BLaER1 treated with 17β-estradiol and CSF1 and Interleukin-3, amounts not matched to agents 10 nM and 100 nM (cell line): ENCODE measurements around the gene SUFU.

ENCODE experiments used
- H3K27ac ChIP-seq, 11 experiments: shearing (Covaris generic); formaldehyde crosslinking; 2 replicates each; pipeline ENCODE4 v1.8.1; 2022
- H3K27me3 ChIP-seq, 11 experiments: shearing (Covaris generic); formaldehyde crosslinking; 2 replicates each; pipeline ENCODE4 v1.8.1; 2022
- H3K36me3 ChIP-seq, 11 experiments: shearing (Covaris generic); formaldehyde crosslinking; 2 replicates each; pipeline ENCODE4 v1.8.1; 2022
- H3K4me1 ChIP-seq, 10 experiments: shearing (Covaris generic); formaldehyde crosslinking; 2 replicates each; pipeline ENCODE4 v1.8.1; 2022
- H3K4me2 ChIP-seq, 11 experiments: shearing (Covaris generic); formaldehyde crosslinking; 2 replicates each; pipeline ENCODE4 v1.8.1; 2022
- H3K4me3 ChIP-seq, 10 experiments: shearing (Covaris generic); formaldehyde crosslinking; 2 replicates each; pipeline ENCODE4 v1.8.1; 2022
- H3K9ac ChIP-seq, 11 experiments: shearing (Covaris generic); formaldehyde crosslinking; 2 replicates each; pipeline ENCODE4 v1.8.1; 2022
- H3K9me3 ChIP-seq, 11 experiments: shearing (Covaris generic); formaldehyde crosslinking; replicated peaks in 1 of 11; 2 replicates each; pipeline ENCODE4 v1.8.1; 2022
- H4K20me1 ChIP-seq, 11 experiments: shearing (Covaris generic); formaldehyde crosslinking; 2 replicates each; pipeline ENCODE4 v1.8.1; 2022
- Cebpa-rat ChIP-seq, 11 experiments: shearing (Covaris generic); IDR thresholded peaks; 2 replicates each; pipeline ENCODE4 v1.8.1; 2022

Gene SUFU

DNA sequence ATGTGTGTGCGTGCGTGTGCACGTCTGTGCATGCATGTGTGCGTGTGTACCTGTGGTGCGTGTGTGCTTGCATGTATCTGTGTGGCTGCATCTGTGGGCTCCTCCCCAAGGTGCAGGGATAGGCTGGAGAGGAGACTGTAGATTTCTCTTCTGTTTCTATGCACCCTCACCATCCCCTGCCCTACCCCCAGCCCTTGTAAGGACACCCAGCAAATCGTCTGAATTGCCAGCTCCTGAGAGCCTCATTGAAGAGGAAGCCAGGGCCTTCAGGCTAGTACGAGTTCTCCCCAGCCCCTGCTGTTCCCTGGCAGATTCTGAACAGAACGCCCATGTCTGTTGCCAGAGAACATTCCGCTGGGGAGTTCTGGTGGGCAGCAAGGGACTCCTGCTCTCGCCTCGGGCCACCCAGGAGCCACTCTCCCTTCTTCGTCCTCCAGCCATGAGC is 123.5 kb downstream of the SUFU start:
- Histone ChIP-seq H3K9ac (peak overlapping the region in 6 of 11 experiments; percentile 4 to 47 (median 11); a peak in 4 of 22 replicates), H3K4me1 (peaks cover 79 to 96% (median 90%) of the 10 kb centered on the region in 10 experiments), H3K9me3 (peaks cover 0 to 15% (median 3%) of the 10 kb centered on the region in 11 experiments; a peak in 6 of 22 replicates), H3K4me3 (no peak overlapping the region), H3K27me3 (no peaks in the 10 kb centered on the region), H3K27ac (peak overlapping the region in 6 of 11 experiments; percentile 0 to 56 (median 42); a peak in 7 of 22 replicates), H4K20me1 (no peaks in the 10 kb centered on the region; a peak in 1 of 22 replicates), H3K36me3 (peaks cover 0 to 36% (median 17%) of the 10 kb centered on the region in 11 experiments; a peak in 12 of 22 replicates), H3K4me2 (peak overlapping the region; percentile 72 to 88 (median 81); a peak in 18 of 22 replicates)
- no peak for TF ChIP-seq Cebpa-rat (IDR thresholded peaks at IDR 0.05)

DNA sequence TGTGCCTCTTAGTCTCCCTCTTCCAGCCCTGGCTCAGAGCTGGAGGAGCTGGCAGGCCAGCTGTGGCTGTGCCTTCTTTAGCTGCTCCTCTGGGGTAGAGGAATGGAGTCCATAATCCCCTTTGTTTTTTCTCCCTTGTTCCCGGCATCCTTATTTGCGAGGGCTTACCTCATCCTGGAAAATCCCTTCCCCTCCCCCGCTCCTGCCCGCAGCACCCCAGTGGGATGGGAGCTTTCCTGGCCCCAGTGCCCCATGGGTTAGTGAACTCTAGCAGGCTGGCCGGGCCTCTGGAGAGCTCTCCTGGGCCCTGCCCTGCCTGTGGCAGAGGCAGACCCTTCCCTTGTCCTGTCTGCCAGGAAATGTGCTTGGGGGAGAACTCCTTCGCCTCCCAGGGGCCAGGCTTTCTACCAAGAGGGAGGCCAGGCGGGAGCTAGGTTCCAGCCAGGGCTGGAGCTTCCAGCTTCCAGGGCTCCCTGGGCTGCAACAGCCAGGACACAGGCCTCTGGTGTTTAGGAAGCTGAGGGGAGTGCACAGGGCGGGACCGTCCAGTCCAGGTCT is 124.0 kb downstream of the SUFU start:
- peaks cover 0 to 36% (median 17%) of the 10 kb centered on the region in 11 experiments; a peak in 12 of 22 replicates for H3K36me3 ChIP-seq
- H3K4me1 ChIP-seq, result peaks cover 84 to 96% (median 90%) of the 10 kb centered on the region in 10 experiments
- TF ChIP-seq Cebpa-rat (IDR thresholded peaks at IDR 0.05), result no peak
- H3K9ac ChIP-seq, result peak overlapping the region in 9 of 11 experiments; percentile 4 to 47 (median 12); a peak in 7 of 22 replicates
- no peak overlapping the region for H3K4me3 ChIP-seq
- H3K4me2 ChIP-seq, result peak overlapping the region; percentile 72 to 88 (median 81); a peak in 20 of 22 replicates
- peak overlapping the region in 9 of 11 experiments; percentile 11 to 56 (median 38); a peak in 13 of 22 replicates for H3K27ac ChIP-seq
- H3K9me3 ChIP-seq, result peaks cover 0 to 15% (median 3%) of the 10 kb centered on the region in 11 experiments; a peak in 6 of 22 replicates
- no peaks in the 10 kb centered on the region for H3K27me3 ChIP-seq
- peaks cover 0 to 1% (median 0%) of the 10 kb centered on the region in 11 experiments; a peak in 2 of 22 replicates for H4K20me1 ChIP-seq

GRCh38 chr10:102628451-102628911 is 124.7 kb downstream of the SUFU start:
- TF ChIP-seq Cebpa-rat (IDR thresholded peaks at IDR 0.05), result no peak
- Histone ChIP-seq H3K4me1 (peaks cover 89 to 97% (median 93%) of the 10 kb centered on the region in 10 experiments), H3K4me2 (peak overlapping the region; percentile 72 to 88 (median 81); a peak in 21 of 22 replicates), H3K9ac (peak overlapping the region in 7 of 11 experiments; percentile 4 to 47 (median 32); a peak in 6 of 22 replicates), H3K36me3 (peaks cover 0 to 32% (median 17%) of the 10 kb centered on the region in 11 experiments; a peak in 12 of 22 replicates), H4K20me1 (peaks cover 0 to 5% (median 0%) of the 10 kb centered on the region in 11 experiments; a peak in 2 of 22 replicates), H3K27me3 (no peaks in the 10 kb centered on the region), H3K27ac (peak overlapping the region in 8 of 11 experiments; percentile 6 to 56 (median 30); a peak in 11 of 22 replicates), H3K4me3 (no peak overlapping the region), H3K9me3 (peaks cover 0 to 9% (median 3%) of the 10 kb centered on the region in 11 experiments; a peak in 6 of 22 replicates)

DNA sequence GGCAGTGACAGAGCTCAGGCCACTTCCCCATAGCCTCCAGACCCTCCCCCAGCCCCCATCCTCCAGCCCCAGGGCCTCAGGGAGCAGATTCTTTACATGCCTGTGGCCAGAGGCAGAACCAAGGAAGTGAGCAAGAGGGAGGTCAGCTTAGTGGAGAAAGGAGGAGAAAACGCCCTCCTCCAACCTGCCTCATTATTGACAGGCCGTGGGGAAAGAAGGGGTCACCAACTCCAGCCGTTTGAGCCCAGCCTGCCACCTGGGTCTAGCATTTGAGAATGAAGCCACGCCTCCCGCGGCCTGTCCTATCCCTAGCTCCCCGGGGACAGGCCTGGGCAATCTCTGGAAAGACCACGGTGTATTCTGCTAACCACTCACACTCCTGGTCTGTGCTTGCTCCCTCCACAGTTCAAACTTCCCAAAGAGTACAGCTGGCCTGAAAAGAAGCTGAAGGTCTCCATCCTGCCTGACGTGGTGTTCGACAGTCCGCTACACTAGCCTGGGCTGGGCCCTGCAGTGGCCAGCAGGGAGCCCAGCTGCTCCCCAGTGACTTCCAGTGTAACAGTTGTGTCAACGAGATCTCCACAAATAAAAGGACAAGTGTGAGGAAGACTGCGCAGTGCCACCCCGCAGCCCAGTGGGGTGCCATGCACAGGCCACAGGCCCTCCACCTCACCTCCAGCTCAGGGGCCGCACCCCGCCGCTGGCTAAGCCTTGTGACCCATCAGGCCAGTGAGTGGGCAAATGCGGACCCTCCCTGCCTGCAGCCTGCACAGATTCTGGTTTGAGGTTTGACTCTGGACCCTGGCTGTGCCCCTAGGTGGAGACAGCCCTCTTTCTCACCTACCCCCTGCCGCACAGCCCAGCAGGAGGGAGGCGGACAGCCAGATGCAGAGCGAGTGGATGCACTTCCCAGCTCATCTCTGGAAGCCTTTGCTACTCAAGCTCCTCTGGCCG is 126.2 kb downstream of the SUFU start:
- H3K27me3 ChIP-seq, result no peaks in the 10 kb centered on the region
- no peaks in the 10 kb centered on the region for H3K9me3 ChIP-seq
- TF ChIP-seq Cebpa-rat (IDR thresholded peaks at IDR 0.05), result no peak
- peaks cover 95 to 100% (median 100%) of the 10 kb centered on the region in 10 experiments for H3K4me1 ChIP-seq
- H3K27ac ChIP-seq, result peak overlapping the region in 10 of 11 experiments; percentile 13 to 66 (median 38); a peak in 17 of 22 replicates
- no peak overlapping the region for H3K4me3 ChIP-seq
- peak overlapping the region; percentile 72 to 88 (median 81) for H3K4me2 ChIP-seq
- H3K9ac ChIP-seq, result peak overlapping the region in 8 of 11 experiments; percentile 1 to 50 (median 32); a peak in 10 of 22 replicates
- H3K36me3 ChIP-seq, result peaks cover 0 to 28% (median 16%) of the 10 kb centered on the region in 11 experiments; a peak in 12 of 22 replicates
- peaks cover 0 to 5% (median 0%) of the 10 kb centered on the region in 11 experiments; a peak in 2 of 22 replicates for H4K20me1 ChIP-seq

- H3K27me3 ChIP-seq, result no peaks in the 10 kb centered on the region
- peaks cover 95 to 100% (median 100%) of the 10 kb centered on the region in 10 experiments for H3K4me1 ChIP-seq
- peaks cover 0 to 5% (median 0%) of the 10 kb centered on the region in 11 experiments; a peak in 2 of 22 replicates for H4K20me1 ChIP-seq
- peak overlapping the region in 7 of 11 experiments; percentile 77 to 89 (median 86); a peak in 10 of 22 replicates for H3K4me2 ChIP-seq
- peaks cover 0 to 28% (median 16%) of the 10 kb centered on the region in 11 experiments; a peak in 12 of 22 replicates for H3K36me3 ChIP-seq
- no peak overlapping the region for H3K4me3 ChIP-seq
- no peak overlapping the region; a peak in 1 of 22 replicates for H3K9ac ChIP-seq
- H3K27ac ChIP-seq, result peak overlapping the region in 4 of 11 experiments; percentile 13 to 34 (median 18); a peak in 1 of 22 replicates
- no peak for TF ChIP-seq Cebpa-rat (IDR thresholded peaks at IDR 0.05)
- H3K9me3 ChIP-seq, result no peaks in the 10 kb centered on the region
These were observed 126.9 kb downstream of the SUFU start for GRCh38 chr10:102630663-102631062.

- Histone ChIP-seq H3K9ac (peak overlapping the region in 3 of 11 experiments; percentile 56 to 65 (median 62); a peak in 6 of 22 replicates), H3K36me3 (peaks cover 0 to 28% (median 16%) of the 10 kb centered on the region in 11 experiments; a peak in 12 of 22 replicates), H3K9me3 (no peaks in the 10 kb centered on the region), H3K4me3 (peak overlapping the region in 1 of 10 experiments; percentile 51; a peak in 2 of 20 replicates), H3K27ac (peak overlapping the region in 8 of 11 experiments; percentile 34 to 82 (median 68); a peak in 11 of 22 replicates), H3K4me2 (peak overlapping the region; percentile 65 to 89 (median 79); a peak in 20 of 22 replicates), H3K27me3 (no peaks in the 10 kb centered on the region), H4K20me1 (peaks cover 0 to 5% (median 0%) of the 10 kb centered on the region in 11 experiments; a peak in 2 of 22 replicates), H3K4me1 (peaks cover 91 to 100% (median 95%) of the 10 kb centered on the region in 10 experiments)
- TF ChIP-seq Cebpa-rat (IDR thresholded peaks at IDR 0.05), result no peak
These were observed 128.0 kb downstream of the SUFU start for GRCh38 chr10:102631525-102632393.
